NCI-H82 treated with DMSO at 0.1 percent for 48 hours (cell line): ENCODE data around the gene MAGI2.

ENCODE experiments used
- DNase-seq: peaks from one replicate; lab custom pipeline; 2025; ENCODE audit not compliant: unreplicated experiment; lab: John Stamatoyannopoulos, UW

The MAGI2 gene

GRCh38 chr7:79308192-79308591, 145.3 kb downstream of the MAGI2 start:
- DNase-seq, result no peak

GRCh38 chr7:79307376-79307775, 146.1 kb downstream of the MAGI2 start:
- DNase-seq, result no peak

DNA sequence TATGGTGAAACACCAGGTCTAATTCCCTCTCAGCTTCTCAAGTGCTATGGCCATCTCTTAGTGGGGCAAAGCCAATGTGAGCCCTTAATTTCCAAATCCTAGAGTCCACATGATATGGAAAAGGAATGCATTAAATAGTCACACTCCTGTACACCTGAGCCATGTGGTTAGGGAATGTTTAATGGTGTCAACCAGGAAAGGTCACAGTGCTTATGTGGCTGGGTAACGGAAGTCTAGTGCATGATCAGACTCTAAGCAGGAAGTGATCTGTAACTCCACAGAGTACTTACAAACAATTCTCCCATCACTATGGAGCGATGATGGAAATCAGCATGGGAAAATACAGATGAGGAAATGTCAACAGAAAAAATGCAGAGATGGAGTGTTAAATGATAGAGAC, 148.8 kb downstream of the MAGI2 start:
- DNase-seq, result no peak

DNA sequence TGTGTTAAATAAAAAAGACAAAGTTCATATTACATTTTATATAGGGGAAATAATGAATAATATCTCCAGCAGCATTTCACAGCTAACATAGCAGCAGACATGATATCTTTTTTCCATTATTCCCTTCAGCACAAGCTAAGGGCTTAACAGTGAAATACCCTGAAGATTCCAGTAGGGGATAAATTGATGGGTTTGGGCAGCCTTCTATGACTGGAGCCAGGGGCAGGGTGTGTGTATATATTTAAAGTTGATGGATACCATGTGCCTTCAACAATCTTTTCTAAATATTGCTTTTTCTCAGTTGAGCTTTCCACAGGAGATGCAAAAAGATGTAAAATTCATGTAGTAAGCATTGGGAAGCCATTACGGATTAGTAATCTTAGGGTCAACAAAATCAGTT, 151.2 kb downstream of the MAGI2 start:
- no peak for DNase-seq

DNA sequence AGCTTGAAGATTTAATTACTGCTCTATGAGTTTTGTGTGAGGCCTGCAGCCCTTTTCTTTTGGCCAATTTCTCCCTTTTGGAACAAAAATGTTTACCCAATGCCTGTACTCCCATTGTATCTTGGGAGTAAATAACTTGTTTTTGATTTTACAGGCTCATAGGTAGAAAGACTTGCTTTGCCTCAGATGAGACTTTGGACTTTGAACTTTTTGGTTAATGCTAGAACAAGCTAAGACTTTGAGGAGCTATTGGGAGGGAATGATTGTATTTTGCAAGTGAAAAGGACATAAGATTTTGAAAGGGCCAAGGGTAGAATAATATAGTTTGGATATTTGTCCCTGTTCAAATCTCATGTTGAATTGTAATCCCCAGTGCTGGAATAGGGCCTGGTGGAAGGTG, 152.0 kb downstream of the MAGI2 start:
- no peak for DNase-seq

- no peak for DNase-seq
Measured at GRCh38 chr7:79300573-79300972, 152.9 kb downstream of the MAGI2 start.

DNA sequence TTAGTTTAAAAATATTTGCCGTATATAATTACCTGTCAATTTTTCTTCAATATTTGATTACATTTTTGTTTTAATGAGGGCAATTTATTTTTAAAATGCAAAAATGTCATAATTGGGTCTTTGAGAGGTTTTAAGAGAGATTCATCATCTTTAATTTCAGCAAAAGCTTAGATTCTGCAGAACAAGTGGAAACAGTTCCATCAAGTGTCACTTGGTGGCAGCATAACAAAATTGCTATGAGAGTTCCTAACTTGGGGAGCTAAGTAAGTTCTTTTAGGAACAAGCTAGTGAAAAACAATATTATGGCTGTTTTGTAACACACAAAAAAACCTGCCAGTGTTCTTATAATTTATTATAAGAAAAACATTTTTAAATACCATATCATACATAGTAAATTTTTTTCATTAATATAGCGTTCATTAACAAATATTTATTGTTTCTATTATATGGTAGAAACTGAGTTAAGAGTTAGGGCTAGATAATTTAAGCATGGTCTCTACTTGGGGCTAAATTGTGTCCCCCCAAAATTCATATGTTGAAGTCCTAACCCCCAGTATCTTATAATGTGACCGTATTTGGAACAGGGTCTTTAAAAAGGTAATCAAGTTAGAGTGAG, 155.2 kb downstream of the MAGI2 start:
- DNase-seq, result peak; percentile 24

GRCh38 chr7:79296553-79297320, 156.7 kb downstream of the MAGI2 start:
- no peak for DNase-seq

DNA sequence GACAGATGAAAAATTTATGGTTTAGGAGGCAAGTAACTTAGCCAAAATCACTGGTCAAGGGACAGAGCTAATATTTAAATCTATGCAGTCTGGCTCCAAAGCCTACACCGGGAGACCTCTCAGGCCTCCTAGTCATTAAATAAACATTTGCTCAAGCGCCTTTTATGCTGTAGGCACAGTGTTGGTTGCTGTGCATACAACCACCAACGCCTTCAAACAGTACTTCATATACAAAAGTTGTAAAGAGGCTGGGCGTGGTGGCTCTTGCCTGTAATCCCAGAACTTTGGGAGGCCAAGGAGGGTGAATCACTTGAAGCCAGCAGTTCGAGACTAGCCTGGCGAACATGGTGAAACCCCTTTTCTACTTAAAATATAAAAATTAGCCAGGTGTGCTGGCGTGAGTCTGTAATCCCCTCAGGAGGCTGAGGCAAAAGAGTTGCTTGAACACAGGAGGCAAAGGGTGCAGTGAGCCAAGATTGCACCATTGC, 159.8 kb downstream of the MAGI2 start:
- no peak for DNase-seq

DNA sequence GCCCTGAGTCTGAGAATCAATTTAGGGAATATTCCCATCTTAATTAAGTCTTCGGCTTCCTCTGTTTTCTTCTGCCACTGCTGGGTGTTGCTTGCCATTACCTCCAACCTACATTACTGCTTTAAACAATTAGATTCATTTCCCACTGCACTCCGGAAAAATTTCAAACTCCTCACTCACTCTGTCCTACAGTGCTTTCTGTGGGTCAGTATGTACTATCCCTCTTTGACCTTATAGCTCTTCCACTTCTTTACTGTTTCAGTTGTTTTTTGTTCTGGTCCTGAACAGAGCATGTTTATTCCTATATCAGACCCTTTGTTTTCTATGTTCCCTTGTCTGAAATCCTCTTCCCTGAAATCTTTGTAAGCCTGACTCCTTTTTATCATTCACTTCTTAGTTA, 160.6 kb downstream of the MAGI2 start:
- DNase-seq, result no peak

DNA sequence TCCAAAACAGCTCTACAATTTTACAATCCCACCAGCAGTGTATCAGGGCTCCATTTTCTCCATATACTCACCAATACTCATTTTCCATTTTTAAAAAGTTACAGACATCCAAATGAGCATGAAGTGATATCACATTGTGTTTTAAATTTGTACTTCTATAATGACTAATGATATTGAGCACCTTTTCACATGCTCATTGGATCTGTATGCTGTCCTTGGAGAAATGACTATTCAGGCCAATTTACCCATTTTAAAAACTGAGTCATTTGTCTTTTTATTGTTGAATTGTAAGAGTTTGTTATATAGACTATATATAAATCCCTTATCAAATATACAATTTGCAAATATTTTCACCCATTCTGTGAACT, 162.0 kb downstream of the MAGI2 start:
- no peak for DNase-seq

DNA sequence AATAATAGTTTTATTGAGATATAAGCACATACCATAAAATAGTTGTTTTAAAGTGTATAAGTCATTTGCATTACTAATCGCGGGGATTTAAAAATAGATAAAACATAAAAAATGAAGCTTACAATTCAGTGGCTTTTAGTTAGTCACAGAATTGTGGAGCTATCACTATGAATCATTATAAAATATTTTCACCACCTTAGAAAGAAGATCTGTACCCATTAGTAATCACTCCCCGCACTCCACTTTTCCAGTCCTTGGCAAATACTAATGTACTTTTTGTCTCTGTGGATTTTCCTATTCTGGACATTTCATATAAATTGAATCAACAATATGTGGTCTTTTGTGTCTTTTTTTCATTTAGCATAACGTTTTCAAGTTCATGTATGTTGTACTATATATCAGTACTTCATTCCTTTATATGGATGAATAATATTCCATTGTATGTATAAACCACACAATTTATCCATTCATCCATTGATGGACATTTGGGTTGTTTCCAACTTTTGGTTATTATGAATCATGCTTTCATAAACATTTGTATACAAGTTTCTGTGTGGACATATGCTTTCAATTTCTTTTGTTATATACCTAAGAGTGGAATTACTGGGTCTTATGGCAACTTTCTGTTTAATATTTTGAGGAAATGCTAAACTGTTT, 162.5 kb downstream of the MAGI2 start:
- no peak for DNase-seq

DNA sequence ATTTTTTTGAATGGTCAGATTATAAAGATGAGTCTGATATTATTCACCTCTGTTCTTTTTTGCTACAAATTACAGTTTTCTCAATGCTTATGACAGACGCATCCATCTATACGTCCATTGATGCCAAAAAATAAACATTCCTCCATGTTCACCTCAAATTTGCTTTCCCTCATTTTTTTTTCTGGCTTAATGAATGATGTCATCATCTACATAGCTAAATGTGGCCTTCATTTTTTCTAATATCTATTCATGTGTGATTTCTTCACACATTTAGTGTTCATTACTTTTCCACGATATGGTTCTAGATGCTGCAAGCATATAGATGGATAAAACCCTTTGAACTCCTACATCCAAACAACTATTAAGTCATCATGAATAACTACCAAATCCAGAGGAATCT, 163.1 kb downstream of the MAGI2 start:
- no peak for DNase-seq

- no peak for DNase-seq
Measured at GRCh38 chr7:79288655-79289054, 164.8 kb downstream of the MAGI2 start.

- DNase-seq, result no peak
Measured at GRCh38 chr7:79287981-79288380, 165.5 kb downstream of the MAGI2 start.

- no peak for DNase-seq
Measured at GRCh38 chr7:79286181-79286580, 167.3 kb downstream of the MAGI2 start.

GRCh38 chr7:79285756-79286155, 167.7 kb downstream of the MAGI2 start:
- no peak for DNase-seq

GRCh38 chr7:79284211-79284610, 169.3 kb downstream of the MAGI2 start:
- DNase-seq, result no peak

- DNase-seq, result peak; percentile 95
Measured at GRCh38 chr7:79282882-79283602, 170.4 kb downstream of the MAGI2 start.

DNA sequence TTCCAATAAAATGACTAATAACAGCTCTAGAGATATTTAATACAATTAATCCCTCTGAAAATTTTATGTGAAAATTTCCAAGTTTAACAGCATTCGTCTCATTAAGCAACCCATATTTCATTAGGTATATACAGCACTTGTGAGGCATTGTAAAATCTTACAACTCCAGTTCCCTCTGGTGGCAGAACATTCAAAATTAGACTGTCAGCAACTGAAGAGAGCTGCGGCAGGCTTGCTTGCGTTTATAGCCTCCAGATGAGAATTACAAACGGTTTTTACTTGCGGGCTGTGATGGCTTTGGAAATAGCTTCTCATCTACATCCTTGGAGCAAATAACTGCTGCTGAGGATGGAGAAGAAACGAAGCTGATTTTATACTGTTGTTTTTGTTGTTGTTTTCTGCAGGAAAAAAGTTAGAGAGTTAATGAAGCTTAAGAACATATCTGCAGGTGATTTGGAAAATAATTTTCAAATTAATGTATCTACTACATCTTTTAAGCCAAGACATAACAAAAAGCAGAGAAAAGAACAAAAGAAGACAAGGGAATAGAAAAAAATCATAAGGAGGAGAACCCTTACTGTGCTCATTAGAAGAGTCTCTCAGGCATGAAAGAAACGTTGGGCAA, 171.3 kb downstream of the MAGI2 start:
- peak; percentile 20 for DNase-seq

GRCh38 chr7:79281426-79281825, 172.0 kb downstream of the MAGI2 start:
- DNase-seq, result no peak
